ENCODE results near the gene ATRAID.

The ATRAID gene

DNA sequence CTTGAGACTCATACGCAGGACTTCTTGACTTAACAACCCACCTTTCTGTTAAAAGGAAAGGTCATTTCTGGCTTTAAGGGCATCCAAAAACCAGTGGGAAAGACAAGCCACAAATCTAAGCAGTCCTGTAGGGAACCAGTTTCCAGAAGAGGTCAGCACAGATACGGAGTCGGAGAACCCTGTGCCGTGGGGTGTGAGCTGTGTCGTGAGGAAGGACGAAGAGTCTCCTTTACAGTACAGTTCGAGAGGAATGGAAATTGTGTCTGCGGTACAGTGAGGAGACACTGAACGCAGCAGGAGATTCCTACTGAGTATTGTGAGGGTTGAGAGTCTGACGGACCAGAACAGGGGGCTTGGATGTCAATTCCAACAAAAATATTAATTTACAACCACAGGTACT lies 33.3 kb downstream of the ATRAID start:
- no peak overlapping the region for H3K4me3 ChIP-seq (ENCODE audit: low read depth in 1 of 2, low read length in 1 of 2)
- no peaks in the 10 kb centered on the region for H3K4me1 ChIP-seq (ENCODE audit: control insufficient read depth in 1 of 2, insufficient read depth in 1 of 2, low read depth in 1 of 2, low read length in 1 of 2)
- H3K27me3 ChIP-seq, result peaks cover 13% of the 10 kb centered on the region
- no peak overlapping the region for H3K27ac ChIP-seq
- TF ChIP-seq CTCF (IDR thresholded peaks at IDR 0.05), result no peak
- H3K36me3 ChIP-seq, result peaks cover 46% of the 10 kb centered on the region
- H3K9me3 ChIP-seq, result no peaks in the 10 kb centered on the region

GRCh38 chr2:27245626-27246025 lies 33.8 kb downstream of the ATRAID start:
- peaks cover 41% of the 10 kb centered on the region for H3K36me3 ChIP-seq
- no peak overlapping the region for H3K4me3 ChIP-seq (ENCODE audit: low read depth in 1 of 2, low read length in 1 of 2)
- H3K9me3 ChIP-seq, result no peaks in the 10 kb centered on the region
- no peak overlapping the region for H3K27ac ChIP-seq
- H3K4me1 ChIP-seq (ENCODE audit: control insufficient read depth in 1 of 2, insufficient read depth in 1 of 2, low read depth in 1 of 2, low read length in 1 of 2), result no peaks in the 10 kb centered on the region
- no peak for TF ChIP-seq CTCF (IDR thresholded peaks at IDR 0.05)
- peaks cover 18% of the 10 kb centered on the region for H3K27me3 ChIP-seq

DNA sequence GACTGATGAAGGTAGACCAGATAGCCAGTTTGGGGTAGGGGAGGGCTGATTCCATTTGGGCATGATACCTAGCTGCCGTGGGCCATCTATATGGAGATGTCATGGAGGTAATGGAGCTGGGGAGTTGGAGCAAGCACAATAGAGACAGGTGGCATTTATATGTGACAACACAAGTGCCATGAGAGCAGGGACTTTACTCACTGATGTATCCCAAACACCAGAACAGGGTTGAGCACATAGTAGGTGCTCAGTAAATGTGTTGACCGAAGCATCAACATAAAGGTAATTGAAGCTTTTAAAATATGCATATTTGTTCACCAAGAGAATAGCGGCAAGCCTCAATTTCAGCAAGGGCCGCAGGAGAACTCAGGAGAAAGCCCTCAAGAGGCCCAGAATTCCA lies 36.1 kb downstream of the ATRAID start:
- Histone ChIP-seq H3K4me3 (ENCODE audit: low read depth in 1 of 2, low read length in 1 of 2) (no peak overlapping the region), H3K4me1 (ENCODE audit: control insufficient read depth in 1 of 2, insufficient read depth in 1 of 2, low read depth in 1 of 2, low read length in 1 of 2) (no peaks in the 10 kb centered on the region), H3K9me3 (no peaks in the 10 kb centered on the region), H3K36me3 (peaks cover 19% of the 10 kb centered on the region), H3K27me3 (peaks cover 32% of the 10 kb centered on the region), H3K27ac (no peak overlapping the region)
- no peak for TF ChIP-seq CTCF (IDR thresholded peaks at IDR 0.05)

DNA sequence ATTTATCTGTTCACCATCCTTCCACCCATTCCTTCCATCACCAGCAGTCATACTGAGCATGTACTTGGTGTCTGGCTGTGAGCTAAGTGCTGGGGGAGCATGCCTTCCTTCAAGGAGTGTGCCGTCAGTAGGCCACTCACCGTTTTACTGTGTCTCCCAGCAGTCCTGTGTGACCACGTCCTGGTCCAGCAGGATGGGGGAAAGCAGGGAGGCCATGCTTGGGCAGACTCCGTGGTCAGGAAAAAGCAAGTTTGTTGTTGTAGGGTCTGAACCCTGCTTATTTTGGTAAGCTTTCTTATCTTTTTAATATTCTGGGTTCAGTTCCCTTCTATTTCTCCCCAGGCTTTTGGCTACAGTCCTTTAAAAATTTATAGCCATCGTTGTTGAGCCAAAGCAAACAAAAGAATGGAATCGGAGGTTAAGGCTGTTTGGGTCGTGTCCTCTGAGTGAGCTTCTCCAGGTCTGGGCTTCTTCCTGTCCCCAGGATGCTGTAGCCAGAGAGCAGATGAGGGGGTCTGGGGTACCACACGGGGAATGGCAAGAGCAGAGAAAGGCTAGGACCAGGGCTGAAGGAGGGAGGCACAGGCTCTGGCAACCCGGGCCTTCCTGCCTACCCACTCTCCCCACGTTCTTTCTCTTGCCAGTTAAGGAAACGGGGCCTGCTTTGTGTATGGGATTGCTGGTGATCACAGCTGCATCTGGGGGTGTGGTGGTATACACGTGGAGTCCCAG lies 37.5 kb downstream of the ATRAID start:
- no peak overlapping the region for H3K27ac ChIP-seq
- peaks cover 39% of the 10 kb centered on the region for H3K27me3 ChIP-seq
- TF ChIP-seq CTCF (IDR thresholded peaks at IDR 0.05), result no peak
- H3K4me3 ChIP-seq (ENCODE audit: low read depth in 1 of 2, low read length in 1 of 2), result no peak overlapping the region
- no peaks in the 10 kb centered on the region for H3K9me3 ChIP-seq
- H3K4me1 ChIP-seq (ENCODE audit: control insufficient read depth in 1 of 2, insufficient read depth in 1 of 2, low read depth in 1 of 2, low read length in 1 of 2), result no peaks in the 10 kb centered on the region
- H3K36me3 ChIP-seq, result peaks cover 4% of the 10 kb centered on the region

- Histone ChIP-seq H3K9me3 (no peaks in the 10 kb centered on the region), H3K36me3 (no peaks in the 10 kb centered on the region), H3K27me3 (peaks cover 46% of the 10 kb centered on the region), H3K4me1 (ENCODE audit: control insufficient read depth in 1 of 2, insufficient read depth in 1 of 2, low read depth in 1 of 2, low read length in 1 of 2) (no peaks in the 10 kb centered on the region), H3K4me3 (ENCODE audit: low read depth in 1 of 2, low read length in 1 of 2) (no peak overlapping the region), H3K27ac (no peak overlapping the region)
- TF ChIP-seq CTCF (IDR thresholded peaks at IDR 0.05), result no peak
Observed at GRCh38 chr2:27249891-27250651, 38.2 kb downstream of the ATRAID start.
